ENCODE results near the gene MS4A10. TPM values are rescaled to one million over a fixed set of nuclear protein-coding genes. Genes with fewer than 3 reads are reported as not detected.

The MS4A10 gene
- total and polyA plus RNA-seq, 2 donors (not counting 1 experiment from before 2014, with no cell fraction given), result not detected

- Histone ChIP-seq H3K36me3 (replicated peaks in 1 of 2; ENCODE audit: control extremely low read depth in 1 of 2, control insufficient read depth in 1 of 2, extremely low read depth in 1 of 2, insufficient read depth in 2 of 2, low read length in 1 of 2) (no peaks in the 10 kb centered on the region), H2AFZ (ENCODE audit: insufficient read depth, low read depth, low read length, poor library complexity, severe bottlenecking) (no peak overlapping the region), H3K4me2 (replicated peaks; ENCODE audit: low read depth, low read length, poor library complexity, severe bottlenecking) (no peak overlapping the region), H3K4me1 (ENCODE audit: control insufficient read depth in 2 of 2, insufficient read depth in 2 of 2, low read length in 2 of 2) (peaks cover 3 to 11% of the 10 kb centered on the region in 2 donors), H3K27ac (ENCODE audit: low read length in 2 of 2) (no peak overlapping the region), H4K20me1 (ENCODE audit: control insufficient read depth, insufficient read depth, low read length, poor library complexity, severe bottlenecking) (no peaks in the 10 kb centered on the region), H3K4me3 (ENCODE audit: control extremely low read depth in 1 of 5, extremely low read depth in 1 of 5, insufficient read depth in 1 of 5, low read depth in 2 of 5, low read length in 4 of 5) (no peak overlapping the region), H3K9ac (ENCODE audit: low read length) (no peak overlapping the region), H3K27me3 (replicated peaks in 1 of 4; ENCODE audit: control extremely low read depth in 1 of 4, control insufficient read depth in 3 of 4, insufficient read depth in 4 of 4, low read length in 3 of 4) (peaks cover 0 to 24% (median 1%) of the 10 kb centered on the region in 4 experiments), H3K9me3 (ENCODE audit: control extremely low read depth in 1 of 3, control insufficient read depth in 2 of 3, insufficient read depth in 1 of 3, low read length in 2 of 3) (peaks cover 0 to 10% (median 0%) of the 10 kb centered on the region in 3 donors), H3K79me2 (ENCODE audit: control insufficient read depth, insufficient read depth, low read length) (no peaks in the 10 kb centered on the region)
- Mint-ChIP-seq H3K9me3 (ENCODE audit: insufficient read depth) (no peaks in the 10 kb centered on the region), H3K27ac (no peak overlapping the region), H3K27me3 (peaks cover 33% of the 10 kb centered on the region), H3K4me3 (no peak overlapping the region), H3K4me1 (peaks cover 15% of the 10 kb centered on the region)
- 100% methylated on average over 3 of the region's 4 CpGs for WGBS (ENCODE audit: insufficient coverage)
- intact Hi-C loops (cut with micrococcal nuclease), result no loop called here
- ATAC-seq (ENCODE audit: low read depth) (no peak), DNase-seq (no peak)
- POLR2A ChIA-PET, result no interaction called here
- CTCF ChIA-PET, result interaction anchor here (1.1 kb wide), 1 partner anchor 8 kb away, joined by 3 read pairs; no protein-coding TSS in a partner anchor
- TF ChIP-seq, protein P1, sequence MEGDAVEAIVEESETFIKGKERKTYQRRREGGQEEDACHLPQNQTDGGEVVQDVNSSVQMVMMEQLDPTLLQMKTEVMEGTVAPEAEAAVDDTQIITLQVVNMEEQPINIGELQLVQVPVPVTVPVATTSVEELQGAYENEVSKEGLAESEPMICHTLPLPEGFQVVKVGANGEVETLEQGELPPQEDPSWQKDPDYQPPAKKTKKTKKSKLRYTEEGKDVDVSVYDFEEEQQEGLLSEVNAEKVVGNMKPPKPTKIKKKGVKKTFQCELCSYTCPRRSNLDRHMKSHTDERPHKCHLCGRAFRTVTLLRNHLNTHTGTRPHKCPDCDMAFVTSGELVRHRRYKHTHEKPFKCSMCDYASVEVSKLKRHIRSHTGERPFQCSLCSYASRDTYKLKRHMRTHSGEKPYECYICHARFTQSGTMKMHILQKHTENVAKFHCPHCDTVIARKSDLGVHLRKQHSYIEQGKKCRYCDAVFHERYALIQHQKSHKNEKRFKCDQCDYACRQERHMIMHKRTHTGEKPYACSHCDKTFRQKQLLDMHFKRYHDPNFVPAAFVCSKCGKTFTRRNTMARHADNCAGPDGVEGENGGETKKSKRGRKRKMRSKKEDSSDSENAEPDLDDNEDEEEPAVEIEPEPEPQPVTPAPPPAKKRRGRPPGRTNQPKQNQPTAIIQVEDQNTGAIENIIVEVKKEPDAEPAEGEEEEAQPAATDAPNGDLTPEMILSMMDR (IDR thresholded peaks at IDR 0.05), result no peak
- TF ChIP-seq EZH2 (IDR thresholded peaks at IDR 0.05; ENCODE audit: borderline replicate concordance, insufficient read depth, low read depth, low read length, poor library complexity, severe bottlenecking), result no peak
These were observed 14.0 kb upstream of the MS4A10 start for GRCh38 chr11:60771146-60771545.

GRCh38 chr11:60771879-60772525, 13.1 kb upstream of the MS4A10 start:
- ATAC-seq (ENCODE audit: low read depth) (no peak), DNase-seq (no peak)
- peaks cover 0 to 20% (median 1%) of the 10 kb centered on the region in 4 experiments for H3K27me3 ChIP-seq (replicated peaks in 1 of 4; ENCODE audit: control extremely low read depth in 1 of 4, control insufficient read depth in 3 of 4, insufficient read depth in 4 of 4, low read length in 3 of 4)
- peaks cover 15% of the 10 kb centered on the region for H3K4me1 Mint-ChIP-seq
- no peak overlapping the region for H3K4me3 Mint-ChIP-seq
- intact Hi-C loops (cut with micrococcal nuclease), result no loop called here
- CTCF ChIA-PET, result interaction anchor here (9.5 kb wide), 1 partner anchor 8 kb away, joined by 102 read pairs; no protein-coding TSS in a partner anchor
- H3K4me2 ChIP-seq (replicated peaks; ENCODE audit: low read depth, low read length, poor library complexity, severe bottlenecking), result no peak overlapping the region
- WGBS (ENCODE audit: insufficient coverage), result 76% methylated on average over 16 of the region's 16 CpGs
- no peak overlapping the region for H3K27ac Mint-ChIP-seq
- peaks cover 30% of the 10 kb centered on the region for H3K27me3 Mint-ChIP-seq
- POLR2A ChIA-PET, result no interaction called here
- H3K9ac ChIP-seq (ENCODE audit: low read length), result no peak overlapping the region
- no peak overlapping the region for H2AFZ ChIP-seq (ENCODE audit: insufficient read depth, low read depth, low read length, poor library complexity, severe bottlenecking)
- H3K9me3 ChIP-seq (ENCODE audit: control extremely low read depth in 1 of 3, control insufficient read depth in 2 of 3, insufficient read depth in 1 of 3, low read length in 2 of 3), result peaks cover 0 to 9% (median 0%) of the 10 kb centered on the region in 3 donors
- H3K4me1 ChIP-seq (ENCODE audit: control insufficient read depth in 2 of 2, insufficient read depth in 2 of 2, low read length in 2 of 2), result peaks cover 3 to 11% of the 10 kb centered on the region in 2 donors
- TF ChIP-seq, protein P1 (IDR thresholded peaks at IDR 0.05), result no peak
- TF ChIP-seq EZH2 (IDR thresholded peaks at IDR 0.05; ENCODE audit: borderline replicate concordance, insufficient read depth, low read depth, low read length, poor library complexity, severe bottlenecking), result no peak
- no peaks in the 10 kb centered on the region for H3K9me3 Mint-ChIP-seq (ENCODE audit: insufficient read depth)
- no peak overlapping the region for H3K4me3 ChIP-seq (ENCODE audit: control extremely low read depth in 1 of 5, extremely low read depth in 1 of 5, insufficient read depth in 1 of 5, low read depth in 2 of 5, low read length in 4 of 5)
- no peaks in the 10 kb centered on the region for H3K36me3 ChIP-seq (replicated peaks in 1 of 2; ENCODE audit: control extremely low read depth in 1 of 2, control insufficient read depth in 1 of 2, extremely low read depth in 1 of 2, insufficient read depth in 2 of 2, low read length in 1 of 2)
- H4K20me1 ChIP-seq (ENCODE audit: control insufficient read depth, insufficient read depth, low read length, poor library complexity, severe bottlenecking), result no peaks in the 10 kb centered on the region
- no peak overlapping the region for H3K27ac ChIP-seq (ENCODE audit: low read length in 2 of 2)
- H3K79me2 ChIP-seq (ENCODE audit: control insufficient read depth, insufficient read depth, low read length), result no peaks in the 10 kb centered on the region

Data from B cell (primary cell).